GM23338 (cell line): ENCODE measurements around the gene CYP24A1. TPM values are rescaled to one million over a fixed set of nuclear protein-coding genes. Genes with fewer than 3 reads are reported as not detected.
"Not testable (repeated sequence)": the region's sequence is repeated elsewhere in the genome, so short reads cannot be mapped to it uniquely, and the experiment has no call there.

ENCODE experiments used
- ATAC-seq: fragments of 200-7000 bp; cut with Tn5 transposase; 3 replicates; pipeline ENCODE4 v1.9.1; 2020
- DNase-seq: peaks from one replicate; pipeline ENCODE4 v3.0.0-alpha.2; 2015; ENCODE audit warnings: low spot score
- H2AFZ ChIP-seq: fragments of 200-600 bp; sonication (generic); 2 replicates; pipeline ENCODE4 v1.8.0; 2016; ENCODE audit warnings: antibody characterized with exemption, mild to moderate bottlenecking, moderate library complexity
- H3F3A ChIP-seq: fragments of 200-600 bp; sonication (generic); replicated peaks from 2 replicates; pipeline ENCODE4 v1.8.0; 2017; ENCODE audit warnings: antibody characterized with exemption, mixed run types, low read depth
- H3K27ac ChIP-seq: fragments of 200-600 bp; sonication (generic); 2 replicates; pipeline ENCODE4 v1.6.1; 2016; ENCODE audit warnings: low read depth
- H3K27me3 ChIP-seq: fragments of 200-600 bp; sonication (generic); 2 replicates; pipeline ENCODE4 v1.8.0; 2016; ENCODE audit warnings: mild to moderate bottlenecking, mixed run types, moderate library complexity; ENCODE audit not compliant: insufficient read depth
- H3K36me3 ChIP-seq: fragments of 200-600 bp; sonication (generic); 2 replicates; pipeline ENCODE4 v1.8.0; 2016; ENCODE audit warnings: mild to moderate bottlenecking; ENCODE audit not compliant: insufficient read depth
- H3K4me1 ChIP-seq: fragments of 200-600 bp; sonication (generic); 2 replicates; pipeline ENCODE4 v1.8.0; 2016; ENCODE audit warnings: mild to moderate bottlenecking, moderate library complexity; ENCODE audit not compliant: insufficient read depth
- H3K4me2 ChIP-seq: fragments of 200-600 bp; sonication (generic); 2 replicates; pipeline ENCODE4 v1.7.1; 2017; ENCODE audit warnings: mixed run types
- H3K4me3 ChIP-seq: fragments of 200-600 bp; sonication (generic); 2 replicates; pipeline ENCODE4 v1.6.1; 2016; ENCODE audit warnings: mixed run types
- H3K79me2 ChIP-seq: fragments of 200-600 bp; sonication (generic); replicated peaks from 2 replicates; pipeline ENCODE4 v1.8.0; 2017; ENCODE audit warnings: mild to moderate bottlenecking; ENCODE audit not compliant: insufficient read depth
- H3K9me2 ChIP-seq: fragments of 200-600 bp; sonication (generic); 2 replicates; pipeline ENCODE4 v1.8.0; 2017; ENCODE audit not compliant: insufficient read depth
- H4K20me1 ChIP-seq: fragments of 200-600 bp; sonication (generic); replicated peaks from 2 replicates; pipeline ENCODE4 v1.8.0; 2017; ENCODE audit warnings: mild to moderate bottlenecking; ENCODE audit not compliant: insufficient read depth
- H3K27ac Mint-ChIP-seq: 2 replicates; pipeline ENCODE4 v1.8.0; 2020; ENCODE audit warnings: inconsistent platforms, mild to moderate bottlenecking, moderate library complexity, mixed read lengths
- H3K27me3 Mint-ChIP-seq: 3 replicates; pipeline ENCODE4 v1.8.0; 2022; ENCODE audit warnings: low read depth, mild to moderate bottlenecking, moderate library complexity, mixed read lengths, inconsistent platforms; ENCODE audit not compliant: insufficient read depth, poor library complexity
- H3K36me3 Mint-ChIP-seq: 3 replicates; pipeline ENCODE4 v1.8.0; 2021; ENCODE audit warnings: low read depth, mild to moderate bottlenecking, inconsistent platforms, moderate library complexity, mixed read lengths
- H3K4me1 Mint-ChIP-seq: 3 replicates; pipeline ENCODE4 v1.8.0; 2020; ENCODE audit warnings: mild to moderate bottlenecking, inconsistent platforms, mixed read lengths
- H3K4me3 Mint-ChIP-seq: 3 replicates; pipeline ENCODE4 v1.8.0; 2021; ENCODE audit warnings: moderate library complexity, mild to moderate bottlenecking, inconsistent platforms, mixed read lengths
- H3K9me3 Mint-ChIP-seq: 3 replicates; pipeline ENCODE4 v1.8.0; 2020; ENCODE audit warnings: moderate library complexity, mild to moderate bottlenecking, inconsistent platforms, mixed read lengths
- JUNB ChIP-seq: IDR thresholded peaks from one replicate; pipeline ENCODE4 v1.6.1; 2016; ENCODE audit warnings: antibody characterized with exemption; ENCODE audit not compliant: unreplicated experiment
- polyA plus RNA-seq: library from polyadenylated mRNA; unstranded; fragments of >200 nt; fragmentation: Nextera tagmentation; extraction: Ambion mirVana; gene quantifications from 2 replicates; pipeline ENCODE4 v1.2.1, GENCODE V29; 2016
- total RNA-seq: library from RNA; depleted of rRNA; stranded (reverse); fragments of >200 nt; shearing (Covaris generic); gene quantifications from 2 replicates; pipeline ENCODE4 v1.2.3, GENCODE V29; 2014
- TF ChIP-seq, protein P1 (sequence below): fragments of 250-450 bp; sonication (Bioruptor Pico); IDR thresholded peaks from 2 replicates; pipeline ENCODE4 v1.5.0; 2020; ENCODE audit warnings: mild to moderate bottlenecking, moderate library complexity
- TF ChIP-seq, protein P2 (sequence below), 2 experiments: fragments of 200-600 bp in 1 of 2; sonication (generic) in 1 of 2; conservative IDR thresholded peaks; 2 replicates each; pipeline versions ENCODE4 v1.5.1 to v1.6.1; 2016 to 2017; ENCODE audit warnings: antibody characterized with exemption in 2 of 2, low read depth in 2 of 2, mild to moderate bottlenecking in 2 of 2, moderate library complexity in 1 of 2
- TF ChIP-seq, protein P3 (sequence below): IDR thresholded peaks from 2 replicates; pipeline ENCODE4 v1.6.1; 2016; ENCODE audit warnings: antibody characterized with exemption
- TF ChIP-seq, protein P4 (sequence below): IDR thresholded peaks from one replicate; pipeline ENCODE4 v1.6.1; 2018; ENCODE audit warnings: antibody characterized with exemption; ENCODE audit not compliant: unreplicated experiment

Gene CYP24A1
- total and polyA plus RNA-seq, 2 experiments from 2014 or later: 0.10 TPM; not detected in 1

- TF ChIP-seq, protein P1, sequence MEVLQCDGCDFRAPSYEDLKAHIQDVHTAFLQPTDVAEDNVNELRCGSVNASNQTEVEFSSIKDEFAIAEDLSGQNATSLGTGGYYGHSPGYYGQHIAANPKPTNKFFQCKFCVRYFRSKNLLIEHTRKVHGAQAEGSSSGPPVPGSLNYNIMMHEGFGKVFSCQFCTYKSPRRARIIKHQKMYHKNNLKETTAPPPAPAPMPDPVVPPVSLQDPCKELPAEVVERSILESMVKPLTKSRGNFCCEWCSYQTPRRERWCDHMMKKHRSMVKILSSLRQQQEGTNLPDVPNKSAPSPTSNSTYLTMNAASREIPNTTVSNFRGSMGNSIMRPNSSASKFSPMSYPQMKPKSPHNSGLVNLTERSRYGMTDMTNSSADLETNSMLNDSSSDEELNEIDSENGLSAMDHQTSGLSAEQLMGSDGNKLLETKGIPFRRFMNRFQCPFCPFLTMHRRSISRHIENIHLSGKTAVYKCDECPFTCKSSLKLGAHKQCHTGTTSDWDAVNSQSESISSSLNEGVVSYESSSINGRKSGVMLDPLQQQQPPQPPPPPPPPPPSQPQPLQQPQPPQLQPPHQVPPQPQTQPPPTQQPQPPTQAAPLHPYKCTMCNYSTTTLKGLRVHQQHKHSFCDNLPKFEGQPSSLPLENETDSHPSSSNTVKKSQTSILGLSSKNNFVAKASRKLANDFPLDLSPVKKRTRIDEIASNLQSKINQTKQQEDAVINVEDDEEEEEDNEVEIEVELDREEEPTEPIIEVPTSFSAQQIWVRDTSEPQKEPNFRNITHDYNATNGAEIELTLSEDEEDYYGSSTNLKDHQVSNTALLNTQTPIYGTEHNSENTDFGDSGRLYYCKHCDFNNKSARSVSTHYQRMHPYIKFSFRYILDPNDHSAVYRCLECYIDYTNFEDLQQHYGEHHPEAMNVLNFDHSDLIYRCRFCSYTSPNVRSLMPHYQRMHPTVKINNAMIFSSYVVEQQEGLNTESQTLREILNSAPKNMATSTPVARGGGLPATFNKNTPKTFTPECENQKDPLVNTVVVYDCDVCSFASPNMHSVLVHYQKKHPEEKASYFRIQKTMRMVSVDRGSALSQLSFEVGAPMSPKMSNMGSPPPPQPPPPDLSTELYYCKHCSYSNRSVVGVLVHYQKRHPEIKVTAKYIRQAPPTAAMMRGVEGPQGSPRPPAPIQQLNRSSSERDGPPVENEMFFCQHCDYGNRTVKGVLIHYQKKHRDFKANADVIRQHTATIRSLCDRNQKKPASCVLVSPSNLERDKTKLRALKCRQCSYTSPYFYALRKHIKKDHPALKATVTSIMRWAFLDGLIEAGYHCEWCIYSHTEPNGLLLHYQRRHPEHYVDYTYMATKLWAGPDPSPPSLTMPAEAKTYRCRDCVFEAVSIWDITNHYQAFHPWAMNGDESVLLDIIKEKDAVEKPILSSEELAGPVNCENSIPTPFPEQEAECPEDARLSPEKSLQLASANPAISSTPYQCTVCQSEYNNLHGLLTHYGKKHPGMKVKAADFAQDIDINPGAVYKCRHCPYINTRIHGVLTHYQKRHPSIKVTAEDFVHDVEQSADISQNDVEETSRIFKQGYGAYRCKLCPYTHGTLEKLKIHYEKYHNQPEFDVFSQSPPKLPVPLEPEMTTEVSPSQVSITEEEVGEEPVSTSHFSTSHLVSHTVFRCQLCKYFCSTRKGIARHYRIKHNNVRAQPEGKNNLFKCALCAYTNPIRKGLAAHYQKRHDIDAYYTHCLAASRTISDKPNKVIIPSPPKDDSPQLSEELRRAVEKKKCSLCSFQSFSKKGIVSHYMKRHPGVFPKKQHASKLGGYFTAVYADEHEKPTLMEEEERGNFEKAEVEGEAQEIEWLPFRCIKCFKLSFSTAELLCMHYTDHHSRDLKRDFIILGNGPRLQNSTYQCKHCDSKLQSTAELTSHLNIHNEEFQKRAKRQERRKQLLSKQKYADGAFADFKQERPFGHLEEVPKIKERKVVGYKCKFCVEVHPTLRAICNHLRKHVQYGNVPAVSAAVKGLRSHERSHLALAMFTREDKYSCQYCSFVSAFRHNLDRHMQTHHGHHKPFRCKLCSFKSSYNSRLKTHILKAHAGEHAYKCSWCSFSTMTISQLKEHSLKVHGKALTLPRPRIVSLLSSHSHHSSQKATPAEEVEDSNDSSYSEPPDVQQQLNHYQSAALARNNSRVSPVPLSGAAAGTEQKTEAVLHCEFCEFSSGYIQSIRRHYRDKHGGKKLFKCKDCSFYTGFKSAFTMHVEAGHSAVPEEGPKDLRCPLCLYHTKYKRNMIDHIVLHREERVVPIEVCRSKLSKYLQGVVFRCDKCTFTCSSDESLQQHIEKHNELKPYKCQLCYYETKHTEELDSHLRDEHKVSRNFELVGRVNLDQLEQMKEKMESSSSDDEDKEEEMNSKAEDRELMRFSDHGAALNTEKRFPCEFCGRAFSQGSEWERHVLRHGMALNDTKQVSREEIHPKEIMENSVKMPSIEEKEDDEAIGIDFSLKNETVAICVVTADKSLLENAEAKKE (CRISPR knock-in tag): no peak
- TF ChIP-seq, protein P2, sequence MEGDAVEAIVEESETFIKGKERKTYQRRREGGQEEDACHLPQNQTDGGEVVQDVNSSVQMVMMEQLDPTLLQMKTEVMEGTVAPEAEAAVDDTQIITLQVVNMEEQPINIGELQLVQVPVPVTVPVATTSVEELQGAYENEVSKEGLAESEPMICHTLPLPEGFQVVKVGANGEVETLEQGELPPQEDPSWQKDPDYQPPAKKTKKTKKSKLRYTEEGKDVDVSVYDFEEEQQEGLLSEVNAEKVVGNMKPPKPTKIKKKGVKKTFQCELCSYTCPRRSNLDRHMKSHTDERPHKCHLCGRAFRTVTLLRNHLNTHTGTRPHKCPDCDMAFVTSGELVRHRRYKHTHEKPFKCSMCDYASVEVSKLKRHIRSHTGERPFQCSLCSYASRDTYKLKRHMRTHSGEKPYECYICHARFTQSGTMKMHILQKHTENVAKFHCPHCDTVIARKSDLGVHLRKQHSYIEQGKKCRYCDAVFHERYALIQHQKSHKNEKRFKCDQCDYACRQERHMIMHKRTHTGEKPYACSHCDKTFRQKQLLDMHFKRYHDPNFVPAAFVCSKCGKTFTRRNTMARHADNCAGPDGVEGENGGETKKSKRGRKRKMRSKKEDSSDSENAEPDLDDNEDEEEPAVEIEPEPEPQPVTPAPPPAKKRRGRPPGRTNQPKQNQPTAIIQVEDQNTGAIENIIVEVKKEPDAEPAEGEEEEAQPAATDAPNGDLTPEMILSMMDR (conservative IDR thresholded peaks at IDR 0.05; ENCODE audit: low read depth in 2 of 2): no peak
- TF ChIP-seq, protein P3, sequence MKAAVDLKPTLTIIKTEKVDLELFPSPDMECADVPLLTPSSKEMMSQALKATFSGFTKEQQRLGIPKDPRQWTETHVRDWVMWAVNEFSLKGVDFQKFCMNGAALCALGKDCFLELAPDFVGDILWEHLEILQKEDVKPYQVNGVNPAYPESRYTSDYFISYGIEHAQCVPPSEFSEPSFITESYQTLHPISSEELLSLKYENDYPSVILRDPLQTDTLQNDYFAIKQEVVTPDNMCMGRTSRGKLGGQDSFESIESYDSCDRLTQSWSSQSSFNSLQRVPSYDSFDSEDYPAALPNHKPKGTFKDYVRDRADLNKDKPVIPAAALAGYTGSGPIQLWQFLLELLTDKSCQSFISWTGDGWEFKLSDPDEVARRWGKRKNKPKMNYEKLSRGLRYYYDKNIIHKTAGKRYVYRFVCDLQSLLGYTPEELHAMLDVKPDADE: no peak
- TF ChIP-seq, protein P4, sequence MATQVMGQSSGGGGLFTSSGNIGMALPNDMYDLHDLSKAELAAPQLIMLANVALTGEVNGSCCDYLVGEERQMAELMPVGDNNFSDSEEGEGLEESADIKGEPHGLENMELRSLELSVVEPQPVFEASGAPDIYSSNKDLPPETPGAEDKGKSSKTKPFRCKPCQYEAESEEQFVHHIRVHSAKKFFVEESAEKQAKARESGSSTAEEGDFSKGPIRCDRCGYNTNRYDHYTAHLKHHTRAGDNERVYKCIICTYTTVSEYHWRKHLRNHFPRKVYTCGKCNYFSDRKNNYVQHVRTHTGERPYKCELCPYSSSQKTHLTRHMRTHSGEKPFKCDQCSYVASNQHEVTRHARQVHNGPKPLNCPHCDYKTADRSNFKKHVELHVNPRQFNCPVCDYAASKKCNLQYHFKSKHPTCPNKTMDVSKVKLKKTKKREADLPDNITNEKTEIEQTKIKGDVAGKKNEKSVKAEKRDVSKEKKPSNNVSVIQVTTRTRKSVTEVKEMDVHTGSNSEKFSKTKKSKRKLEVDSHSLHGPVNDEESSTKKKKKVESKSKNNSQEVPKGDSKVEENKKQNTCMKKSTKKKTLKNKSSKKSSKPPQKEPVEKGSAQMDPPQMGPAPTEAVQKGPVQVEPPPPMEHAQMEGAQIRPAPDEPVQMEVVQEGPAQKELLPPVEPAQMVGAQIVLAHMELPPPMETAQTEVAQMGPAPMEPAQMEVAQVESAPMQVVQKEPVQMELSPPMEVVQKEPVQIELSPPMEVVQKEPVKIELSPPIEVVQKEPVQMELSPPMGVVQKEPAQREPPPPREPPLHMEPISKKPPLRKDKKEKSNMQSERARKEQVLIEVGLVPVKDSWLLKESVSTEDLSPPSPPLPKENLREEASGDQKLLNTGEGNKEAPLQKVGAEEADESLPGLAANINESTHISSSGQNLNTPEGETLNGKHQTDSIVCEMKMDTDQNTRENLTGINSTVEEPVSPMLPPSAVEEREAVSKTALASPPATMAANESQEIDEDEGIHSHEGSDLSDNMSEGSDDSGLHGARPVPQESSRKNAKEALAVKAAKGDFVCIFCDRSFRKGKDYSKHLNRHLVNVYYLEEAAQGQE: no peak
- TF ChIP-seq JUNB: no peak
Measured at GRCh38 chr20:54131675-54132611, 41.8 kb downstream of the CYP24A1 start (continued).

- H3K9me3 Mint-ChIP-seq, H3K27me3 Mint-ChIP-seq, H3K36me3 Mint-ChIP-seq, DNase-seq, H3K4me3 Mint-ChIP-seq, H3K27me3 ChIP-seq, H3K36me3 ChIP-seq, H3K4me2 ChIP-seq, H3K4me1 Mint-ChIP-seq, H3K9me2 ChIP-seq, H3K79me2 ChIP-seq, H3K4me3 ChIP-seq, ATAC-seq, H2AFZ ChIP-seq, H3F3A ChIP-seq, H4K20me1 ChIP-seq, H3K27ac ChIP-seq, H3K4me1 ChIP-seq, H3K27ac Mint-ChIP-seq: not testable (repeated sequence)
Measured at GRCh38 chr20:54131125-54131524, 42.7 kb downstream of the CYP24A1 start.
